PFSK-1 (cell line): ENCODE measurements around the gene VPS45.

ENCODE experiments used
- FOXP2 ChIP-seq: optimal IDR thresholded peaks from 2 replicates; pipeline ENCODE3; 2011; ENCODE audit warnings: borderline replicate concordance, control low read depth, inconsistent platforms; ENCODE audit not compliant: insufficient read depth; ENCODE audit errors: extremely low read length, extremely low read depth
- POLR2AphosphoS5 ChIP-seq: IDR thresholded peaks from 2 replicates; pipeline ENCODE4 v1.6.1; 2012; ENCODE audit warnings: low read depth, mild to moderate bottlenecking, control low read depth, low read length, moderate library complexity
- REST ChIP-seq, 2 experiments: IDR thresholded peaks; 2 replicates each; pipeline versions ENCODE4 v1.6.1 to v1.8.0; 2011 to 2012; ENCODE audit warnings: low read depth in 2 of 2, low read length in 2 of 2, control low read depth in 1 of 2, inconsistent platforms in 1 of 2, mild to moderate bottlenecking in 1 of 2, moderate library complexity in 1 of 2; ENCODE audit not compliant: insufficient read depth in 1 of 2
- SIN3A ChIP-seq: IDR thresholded peaks from 2 replicates; pipeline ENCODE4 v1.6.1; 2012; ENCODE audit warnings: mild to moderate bottlenecking, low read length, moderate library complexity, borderline replicate concordance; ENCODE audit not compliant: insufficient read depth
- TAF1 ChIP-seq: IDR thresholded peaks from 2 replicates; pipeline ENCODE4 v1.6.1; 2012; ENCODE audit warnings: low read length, control low read depth, borderline replicate concordance; ENCODE audit not compliant: insufficient read depth

The VPS45 gene

DNA sequence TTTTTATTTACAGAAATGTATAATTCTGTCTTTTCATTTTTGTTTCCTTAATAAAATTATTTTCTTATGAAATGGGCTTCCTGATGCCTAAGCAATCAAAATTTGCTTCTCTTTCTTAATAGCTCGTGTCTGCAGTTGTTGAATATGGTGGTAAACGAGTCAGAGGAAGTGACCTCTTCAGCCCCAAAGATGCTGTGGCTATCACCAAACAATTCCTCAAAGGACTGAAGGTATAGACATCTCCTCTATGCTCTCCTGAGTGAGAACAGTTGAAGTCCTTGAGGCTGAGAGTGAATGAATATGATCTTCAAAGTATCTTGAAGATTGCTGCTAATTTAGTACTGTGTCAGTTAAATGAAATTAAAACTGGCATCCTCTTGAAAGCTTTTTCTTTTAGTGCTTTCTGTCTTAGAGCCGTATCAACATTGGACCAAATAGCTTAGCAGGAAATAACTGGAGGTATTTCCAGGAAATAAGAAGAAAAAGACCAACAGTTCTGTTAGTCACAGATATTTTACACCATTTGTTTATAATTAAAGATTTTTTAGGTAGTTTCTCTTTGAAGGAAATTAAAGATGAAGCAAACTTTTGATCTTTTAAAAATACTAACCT is 24.7 kb downstream of the VPS45 start:
- no peak for TF ChIP-seq TAF1
- no peak for TF ChIP-seq REST (IDR thresholded peaks at IDR 0.05; ENCODE audit: insufficient read depth in 1 of 2, low read depth in 2 of 2, low read length in 2 of 2)
- no peak for TF ChIP-seq FOXP2
- no peak for TF ChIP-seq POLR2AphosphoS5
- no peak for TF ChIP-seq SIN3A

DNA sequence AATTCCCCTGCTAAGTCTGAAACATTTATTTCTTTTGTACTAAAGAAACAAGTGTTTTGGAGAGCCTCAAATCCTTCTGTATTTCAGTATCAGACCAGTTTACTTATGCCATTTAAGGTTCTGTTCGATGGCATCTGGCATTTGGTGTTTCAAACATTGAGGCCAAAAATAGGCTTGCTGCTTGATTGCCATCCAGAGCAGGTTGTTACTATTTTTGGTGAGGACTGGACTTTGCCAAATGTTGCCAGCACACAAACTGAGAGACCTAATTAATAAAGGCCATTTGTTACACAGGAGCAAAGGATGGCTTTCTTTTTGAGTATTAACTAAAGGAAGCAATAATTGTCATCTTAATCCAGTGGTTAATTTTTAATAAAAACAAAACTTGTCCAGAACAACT is 26.2 kb downstream of the VPS45 start:
- no peak for TF ChIP-seq REST (IDR thresholded peaks at IDR 0.05; ENCODE audit: insufficient read depth in 1 of 2, low read depth in 2 of 2, low read length in 2 of 2)
- TF ChIP-seq FOXP2: no peak
- no peak for TF ChIP-seq POLR2AphosphoS5
- TF ChIP-seq SIN3A: no peak
- TF ChIP-seq TAF1: no peak

- TF ChIP-seq REST (IDR thresholded peaks at IDR 0.05; ENCODE audit: insufficient read depth in 1 of 2, low read depth in 2 of 2, low read length in 2 of 2) (no peak), FOXP2 (no peak)
These were observed 27.2 kb downstream of the VPS45 start for GRCh38 chr1:150094734-150095265.

DNA sequence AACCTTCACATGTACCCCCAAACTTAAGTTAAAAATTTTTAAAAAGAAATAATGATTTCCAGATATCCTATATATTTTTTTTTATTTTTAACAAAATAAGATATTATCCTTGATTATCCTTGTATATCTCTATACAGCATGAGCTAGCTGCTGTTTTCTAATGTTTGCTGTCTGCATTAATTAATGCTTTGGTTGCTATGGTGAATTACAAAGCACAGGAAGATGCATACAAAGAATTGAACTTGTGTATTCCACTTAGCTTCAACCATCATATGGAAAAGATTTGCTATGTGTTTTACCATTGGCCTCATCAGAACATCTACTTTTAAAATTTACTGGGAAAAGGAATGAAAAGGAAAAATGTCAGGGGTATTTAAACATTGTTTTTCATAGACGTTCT is 35.4 kb downstream of the VPS45 start:
- no peak for TF ChIP-seq SIN3A
- TF ChIP-seq POLR2AphosphoS5: no peak
- no peak for TF ChIP-seq FOXP2
- TF ChIP-seq REST (IDR thresholded peaks at IDR 0.05; ENCODE audit: insufficient read depth in 1 of 2, low read depth in 2 of 2, low read length in 2 of 2): no peak
- TF ChIP-seq TAF1: no peak

- TF ChIP-seq POLR2AphosphoS5 (no peak), REST (IDR thresholded peaks at IDR 0.05; ENCODE audit: insufficient read depth in 1 of 2, low read depth in 2 of 2, low read length in 2 of 2) (no peak), FOXP2 (no peak), TAF1 (no peak), SIN3A (no peak)
These were observed 38.8 kb downstream of the VPS45 start for GRCh38 chr1:150106341-150106740.
